NOMO-1 treated with DMSO at 0.1 percent for 48 hours (cell line): ENCODE results near the gene COPS7A.

ENCODE experiments used
- DNase-seq: peaks from one replicate; lab custom pipeline; 2025; ENCODE audit not compliant: unreplicated experiment; lab: John Stamatoyannopoulos, UW

Gene COPS7A

DNA sequence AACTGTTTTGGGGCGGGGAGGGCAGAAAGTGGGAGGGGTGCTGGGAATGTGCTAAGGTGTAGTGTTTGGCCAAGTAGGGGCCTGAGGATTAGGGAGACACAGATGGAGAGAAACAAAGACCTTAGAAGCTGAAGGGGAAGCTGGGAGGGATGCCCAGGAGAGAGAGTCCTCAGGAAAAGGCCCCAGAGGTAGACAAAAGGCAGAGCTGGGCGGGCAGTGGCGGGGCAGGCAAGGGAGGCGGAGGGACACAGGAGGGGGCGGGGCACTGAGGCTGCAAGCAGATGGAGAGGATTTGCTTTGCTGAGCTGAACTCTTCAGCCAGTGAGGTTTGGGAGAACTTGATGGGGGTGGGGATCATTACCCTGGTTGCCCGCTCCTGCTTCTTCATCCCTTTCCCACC, 45.1 kb downstream of the COPS7A start:
- DNase-seq, result no peak

DNA sequence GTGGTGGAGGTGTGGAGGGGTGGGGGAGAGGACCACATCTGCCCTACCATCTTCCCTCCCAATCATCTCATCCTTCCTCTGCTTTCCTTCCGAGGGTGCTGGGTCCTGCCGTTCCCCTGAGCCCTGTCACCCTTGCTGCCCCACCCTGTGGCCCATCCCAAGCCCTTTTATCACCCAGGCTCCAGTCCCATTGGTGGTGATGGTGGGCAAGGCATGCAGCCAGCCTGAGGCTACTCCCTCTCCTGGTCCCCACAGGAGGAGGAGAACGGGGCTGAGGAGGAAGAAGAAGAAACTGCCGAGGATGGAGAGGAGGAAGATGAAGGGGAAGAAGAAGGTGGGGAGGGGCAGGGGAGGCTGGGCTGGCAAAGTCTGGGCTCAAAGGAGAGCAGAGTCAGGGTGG, 45.8 kb downstream of the COPS7A start:
- DNase-seq, result no peak

DNA sequence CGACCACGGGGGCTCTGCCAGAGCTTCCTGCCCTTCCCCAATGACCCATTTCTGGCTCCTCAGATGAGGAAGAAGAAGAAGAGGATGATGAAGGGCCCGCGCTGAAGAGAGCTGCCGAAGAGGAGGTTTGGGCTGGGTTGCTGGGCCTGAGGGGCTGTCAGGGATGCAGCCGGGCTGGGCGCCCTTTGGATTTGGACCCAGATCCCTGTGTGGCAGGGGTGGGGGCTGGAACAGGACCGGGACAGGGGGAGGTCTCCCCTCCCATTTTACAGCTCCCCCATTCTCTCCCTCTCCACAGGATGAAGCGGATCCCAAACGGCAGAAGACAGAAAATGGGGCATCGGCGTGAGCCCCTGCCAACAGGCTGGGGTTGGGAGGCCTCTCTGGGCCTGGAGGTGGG, 46.2 kb downstream of the COPS7A start:
- DNase-seq, result no peak

DNA sequence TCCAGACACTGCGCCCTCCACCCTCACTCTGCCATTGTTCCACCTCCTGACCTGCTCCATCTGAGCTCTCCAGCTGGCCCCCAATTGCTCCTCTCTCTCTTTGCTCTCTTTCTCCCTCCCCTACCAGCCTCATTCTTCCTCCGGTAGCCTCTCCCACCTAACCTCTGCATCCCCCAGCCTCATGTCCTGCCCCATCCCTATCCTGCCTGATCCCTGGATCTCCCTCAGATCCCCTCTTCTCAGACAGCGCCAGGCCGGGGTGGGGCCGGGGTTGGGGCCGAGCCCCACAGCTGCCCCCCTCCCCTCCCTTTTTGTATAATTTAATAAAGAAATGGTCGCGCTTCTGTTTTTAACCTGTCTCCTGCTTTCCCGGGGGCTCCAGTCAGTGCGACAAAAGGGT, 46.8 kb downstream of the COPS7A start:
- DNase-seq, result no peak

DNA sequence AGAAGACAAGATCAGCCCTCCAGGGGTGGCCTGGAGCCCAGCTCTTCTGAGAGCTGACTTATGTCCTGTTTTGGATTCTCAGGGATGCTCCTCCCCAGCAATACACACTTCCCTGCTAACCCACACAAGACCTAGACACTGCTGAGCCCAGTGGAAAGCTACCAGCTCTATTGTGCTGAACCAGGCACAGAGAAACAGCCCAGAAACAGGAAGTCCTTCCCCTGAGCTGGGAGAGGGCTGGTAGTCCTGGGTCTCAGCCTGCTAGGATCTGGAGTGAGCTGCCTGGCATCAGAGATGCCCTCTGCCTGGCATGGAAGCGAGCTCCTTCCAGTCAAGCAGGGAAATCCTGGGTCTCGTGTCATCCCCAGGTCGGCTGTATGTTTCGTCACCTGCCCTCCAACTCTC, 47.2 kb downstream of the COPS7A start:
- DNase-seq, result no peak

DNA sequence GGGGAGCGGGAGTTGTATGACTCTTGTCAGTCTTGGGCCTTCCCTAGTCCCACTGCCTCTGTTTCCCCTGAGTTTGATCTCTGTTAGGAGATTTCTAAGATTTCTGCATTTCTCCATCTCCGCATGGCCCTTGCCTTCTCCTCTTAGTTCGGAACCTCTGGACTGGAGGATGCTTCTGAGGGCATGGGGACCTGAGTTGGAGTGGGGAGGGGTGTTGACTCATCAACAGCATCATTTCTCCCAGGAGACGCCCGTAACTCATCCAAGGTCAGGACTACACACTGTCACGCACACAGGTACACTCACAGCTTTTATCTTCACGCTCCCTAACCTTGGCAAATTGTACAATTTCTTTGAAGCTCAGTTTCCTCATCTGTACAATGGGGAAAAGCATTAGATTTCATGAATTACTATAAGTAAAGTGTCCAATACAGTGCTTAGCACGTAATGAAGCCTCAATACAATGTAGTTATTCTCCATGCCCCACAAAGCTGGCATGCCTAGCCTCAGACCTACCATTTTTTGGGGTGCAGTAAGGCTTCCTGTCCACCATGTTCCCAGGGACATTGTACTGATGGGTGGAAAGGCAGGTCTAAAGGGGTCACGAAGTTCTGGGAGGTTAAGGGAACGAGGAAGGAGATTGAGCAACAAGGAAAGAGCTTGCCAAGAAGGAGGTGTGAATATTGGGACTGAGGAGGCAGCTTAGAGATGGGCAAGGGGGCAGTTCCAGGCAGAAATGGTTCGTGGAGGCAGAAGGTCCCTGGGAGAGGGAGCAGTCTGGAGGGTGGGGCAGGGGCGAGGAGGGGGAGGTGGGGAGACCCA, 47.9 kb downstream of the COPS7A start:
- no peak for DNase-seq

DNA sequence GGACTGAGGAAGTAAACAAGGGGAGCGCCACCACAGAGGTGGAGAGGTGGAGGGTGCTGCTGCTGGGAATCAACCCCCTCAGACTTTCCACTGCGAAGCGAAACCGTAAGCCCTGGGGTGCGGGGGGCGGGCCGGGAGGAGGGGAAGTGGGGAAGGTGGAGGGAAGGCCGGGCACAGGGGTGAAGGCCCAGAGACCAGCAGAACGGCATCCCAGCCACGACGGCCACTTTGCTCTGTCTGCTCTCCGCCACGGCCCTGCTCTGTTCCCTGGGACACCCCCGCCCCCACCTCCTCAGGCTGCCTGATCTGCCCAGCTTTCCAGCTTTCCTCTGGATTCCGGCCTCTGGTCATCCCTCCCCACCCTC, 48.5 kb downstream of the COPS7A start, which contains the start of gene LAG3:
TSS of gene LAG3 (plus strand) at position 190 of the 365 bp plus-strand sequence. CDS start 333 bp downstream, outside the sequence.
- no peak for DNase-seq

DNA sequence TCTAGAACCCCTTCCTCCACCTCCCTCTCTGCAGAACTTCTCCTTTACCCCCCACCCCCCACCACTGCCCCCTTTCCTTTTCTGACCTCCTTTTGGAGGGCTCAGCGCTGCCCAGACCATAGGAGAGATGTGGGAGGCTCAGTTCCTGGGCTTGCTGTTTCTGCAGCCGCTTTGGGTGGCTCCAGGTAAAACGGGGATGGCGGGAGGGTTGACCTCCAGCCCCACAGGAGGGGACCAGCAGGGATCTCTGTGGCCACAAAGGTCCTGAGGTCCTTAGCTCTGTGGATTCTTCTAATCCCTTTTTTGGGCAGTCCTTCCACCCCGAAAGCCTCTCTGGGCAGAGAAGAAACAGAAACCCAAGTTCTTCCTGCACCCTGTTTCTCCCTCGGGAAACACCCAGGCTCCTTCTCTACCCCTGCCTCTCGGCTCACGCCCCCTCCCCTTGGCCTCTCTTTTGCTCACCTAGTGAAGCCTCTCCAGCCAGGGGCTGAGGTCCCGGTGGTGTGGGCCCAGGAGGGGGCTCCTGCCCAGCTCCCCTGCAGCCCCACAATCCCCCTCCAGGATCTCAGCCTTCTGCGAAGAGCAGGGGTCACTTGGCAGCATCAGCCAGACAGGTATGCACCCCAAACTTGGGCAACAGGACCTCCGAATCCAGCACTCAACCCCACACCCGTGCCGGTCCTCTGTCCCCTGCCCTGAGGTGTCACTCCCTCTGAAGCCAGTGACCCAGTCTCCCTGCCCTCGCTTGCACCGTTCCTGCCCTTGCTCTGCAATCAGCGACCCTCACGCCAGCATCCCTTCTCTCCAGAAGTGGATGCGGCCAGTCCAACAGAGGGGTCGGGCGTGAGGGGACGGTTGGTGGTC, 49.1 kb downstream of the COPS7A start:
- DNase-seq, result no peak

DNA sequence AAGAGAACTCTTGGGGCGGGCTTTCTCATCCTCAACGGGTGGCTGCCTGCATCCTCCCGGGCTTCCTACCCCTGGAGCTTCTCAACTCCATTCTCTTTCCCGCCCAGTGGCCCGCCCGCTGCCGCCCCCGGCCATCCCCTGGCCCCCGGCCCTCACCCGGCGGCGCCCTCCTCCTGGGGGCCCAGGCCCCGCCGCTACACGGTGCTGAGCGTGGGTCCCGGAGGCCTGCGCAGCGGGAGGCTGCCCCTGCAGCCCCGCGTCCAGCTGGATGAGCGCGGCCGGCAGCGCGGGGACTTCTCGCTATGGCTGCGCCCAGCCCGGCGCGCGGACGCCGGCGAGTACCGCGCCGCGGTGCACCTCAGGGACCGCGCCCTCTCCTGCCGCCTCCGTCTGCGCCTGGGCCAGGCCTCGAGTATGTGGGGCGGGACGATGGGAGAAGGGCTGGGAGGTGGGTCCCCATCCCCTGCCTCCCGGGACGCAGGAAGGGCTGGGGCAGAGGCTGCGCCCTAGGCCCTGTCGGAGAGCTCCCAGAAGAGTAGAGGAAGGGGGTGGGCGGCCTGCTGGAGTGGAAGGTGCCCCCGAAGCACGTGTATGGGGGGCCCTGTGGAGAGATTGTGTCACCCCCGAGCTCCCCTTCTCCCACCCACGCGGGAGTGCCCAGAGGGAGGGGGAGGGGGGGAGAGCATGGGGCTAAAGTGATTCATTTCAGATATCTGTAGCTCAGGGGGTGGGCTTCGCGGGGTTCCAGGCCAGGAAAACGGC, 49.9 kb downstream of the COPS7A start:
- no peak for DNase-seq

DNA sequence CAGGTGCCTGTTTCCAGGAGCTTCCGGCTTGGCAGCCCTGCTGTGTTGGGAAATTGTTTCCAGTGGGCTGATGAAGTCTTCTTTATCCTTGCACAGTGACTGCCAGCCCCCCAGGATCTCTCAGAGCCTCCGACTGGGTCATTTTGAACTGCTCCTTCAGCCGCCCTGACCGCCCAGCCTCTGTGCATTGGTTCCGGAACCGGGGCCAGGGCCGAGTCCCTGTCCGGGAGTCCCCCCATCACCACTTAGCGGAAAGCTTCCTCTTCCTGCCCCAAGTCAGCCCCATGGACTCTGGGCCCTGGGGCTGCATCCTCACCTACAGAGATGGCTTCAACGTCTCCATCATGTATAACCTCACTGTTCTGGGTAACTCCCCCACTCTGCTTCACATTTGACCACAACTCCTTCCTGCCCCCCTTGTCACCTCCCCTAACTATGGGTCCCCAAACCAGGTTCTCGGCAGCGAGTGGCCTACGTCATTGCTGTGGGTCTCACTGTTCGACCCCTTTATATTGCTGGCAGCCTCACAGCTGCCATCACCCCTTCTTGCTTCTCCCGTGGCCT, 50.7 kb downstream of the COPS7A start:
- DNase-seq, result no peak

DNA sequence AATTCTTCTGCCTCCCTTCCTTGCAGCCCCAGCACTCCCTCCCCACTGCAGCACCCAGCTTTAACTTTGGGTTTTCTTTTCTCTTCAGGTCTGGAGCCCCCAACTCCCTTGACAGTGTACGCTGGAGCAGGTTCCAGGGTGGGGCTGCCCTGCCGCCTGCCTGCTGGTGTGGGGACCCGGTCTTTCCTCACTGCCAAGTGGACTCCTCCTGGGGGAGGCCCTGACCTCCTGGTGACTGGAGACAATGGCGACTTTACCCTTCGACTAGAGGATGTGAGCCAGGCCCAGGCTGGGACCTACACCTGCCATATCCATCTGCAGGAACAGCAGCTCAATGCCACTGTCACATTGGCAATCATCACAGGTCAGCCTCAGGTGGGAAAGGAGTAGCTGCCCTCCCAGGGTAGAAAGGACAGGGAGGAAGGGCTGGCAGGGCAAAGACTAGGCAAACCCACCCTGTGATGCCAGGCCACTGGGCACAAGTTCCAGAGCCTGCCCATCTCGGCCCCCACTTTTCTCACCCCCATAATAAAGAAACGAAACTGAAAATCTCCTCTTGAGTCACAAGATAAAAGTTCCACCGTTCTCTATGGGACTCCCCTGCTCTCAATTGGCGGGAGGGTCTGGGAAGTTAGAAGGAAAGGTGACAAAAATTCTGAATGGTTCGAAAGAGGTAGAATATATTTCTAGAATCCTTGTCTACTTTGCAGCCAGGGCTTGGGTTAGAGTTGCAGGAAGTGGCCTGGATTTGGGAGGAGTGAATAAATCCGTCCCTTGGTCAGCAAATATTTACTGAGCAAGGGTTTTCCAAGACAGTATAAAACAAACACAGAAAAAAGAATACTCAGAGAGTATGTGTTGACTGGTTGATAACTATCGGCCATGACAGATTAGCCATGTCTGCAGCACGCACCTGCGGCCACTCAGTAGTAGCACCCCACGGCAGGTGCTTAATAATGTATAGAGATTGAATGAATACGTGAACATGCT, 51.6 kb downstream of the COPS7A start:
- DNase-seq, result no peak

DNA sequence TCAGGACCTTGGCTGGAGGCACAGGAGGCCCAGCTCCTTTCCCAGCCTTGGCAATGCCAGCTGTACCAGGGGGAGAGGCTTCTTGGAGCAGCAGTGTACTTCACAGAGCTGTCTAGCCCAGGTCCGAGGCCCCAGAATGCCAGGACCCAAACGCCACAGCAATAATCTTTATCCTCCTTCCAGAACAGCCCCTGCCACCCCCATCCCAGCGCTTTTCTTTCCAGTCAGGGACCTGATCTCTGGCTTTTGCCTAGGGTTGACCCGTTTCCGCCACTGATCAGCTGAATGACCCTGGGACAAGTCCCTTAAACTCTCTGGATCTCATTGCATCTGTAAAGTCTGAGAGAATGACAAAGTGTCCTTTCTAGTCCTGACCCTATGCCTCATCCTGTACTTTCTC, 53.5 kb downstream of the COPS7A start:
- DNase-seq, result no peak

DNA sequence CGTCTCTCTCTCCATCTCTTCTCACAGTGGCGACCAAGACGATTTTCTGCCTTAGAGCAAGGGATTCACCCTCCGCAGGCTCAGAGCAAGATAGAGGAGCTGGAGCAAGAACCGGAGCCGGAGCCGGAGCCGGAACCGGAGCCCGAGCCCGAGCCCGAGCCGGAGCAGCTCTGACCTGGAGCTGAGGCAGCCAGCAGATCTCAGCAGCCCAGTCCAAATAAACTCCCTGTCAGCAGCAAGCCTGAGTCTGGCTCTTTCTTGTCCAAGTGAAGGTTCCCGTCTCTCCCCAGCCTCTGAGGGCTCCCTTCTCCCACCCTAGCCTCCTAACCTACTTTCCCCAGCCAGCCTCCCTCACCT, 54.3 kb downstream of the COPS7A start:
- DNase-seq, result no peak

DNA sequence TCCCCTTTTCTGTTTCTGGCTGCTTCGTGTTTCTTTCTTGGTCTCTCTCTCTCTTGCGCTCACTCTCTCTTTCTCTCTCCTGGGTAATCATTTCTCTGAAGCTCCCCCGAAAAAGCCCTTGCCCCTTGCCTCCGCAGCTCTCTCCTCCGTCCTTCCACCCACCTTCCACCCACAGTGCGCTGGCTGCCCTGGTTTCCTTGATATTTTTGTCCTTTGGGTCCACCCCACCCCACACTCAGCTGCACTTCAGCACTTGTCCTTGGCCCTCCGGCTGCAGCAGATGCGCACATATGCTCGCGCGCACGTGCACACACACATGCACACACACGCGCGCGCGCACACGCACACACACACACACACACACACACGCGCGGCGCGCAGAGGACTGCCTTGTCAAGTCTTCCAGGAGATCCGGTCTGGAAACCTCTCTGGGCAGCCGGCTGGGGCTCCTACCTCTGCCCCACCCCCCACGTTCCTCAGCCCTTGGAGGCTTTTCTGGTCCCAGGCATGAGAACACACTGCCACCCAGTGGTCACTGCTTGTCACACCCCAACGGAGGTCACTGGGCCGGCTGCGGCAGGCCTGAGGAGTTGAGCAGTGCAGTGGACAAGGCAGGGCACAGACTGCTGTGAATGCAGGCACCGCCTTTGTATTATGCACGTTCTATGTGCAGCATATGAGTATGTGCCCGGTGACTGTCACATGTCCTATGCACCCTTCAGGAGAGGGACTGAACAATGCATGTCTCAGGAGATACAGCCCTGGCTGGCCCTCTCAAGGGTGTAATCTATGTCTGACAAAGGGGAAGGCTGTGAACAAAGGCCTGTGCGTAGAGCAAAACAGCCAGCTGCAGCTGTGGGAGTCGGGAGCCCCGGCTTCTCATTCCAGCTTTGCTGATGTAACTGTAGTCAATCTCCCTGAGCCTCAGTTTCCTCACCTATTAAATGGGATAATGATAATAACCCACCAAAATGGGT, 55.0 kb downstream of the COPS7A start:
- peak; percentile 82 for DNase-seq

DNA sequence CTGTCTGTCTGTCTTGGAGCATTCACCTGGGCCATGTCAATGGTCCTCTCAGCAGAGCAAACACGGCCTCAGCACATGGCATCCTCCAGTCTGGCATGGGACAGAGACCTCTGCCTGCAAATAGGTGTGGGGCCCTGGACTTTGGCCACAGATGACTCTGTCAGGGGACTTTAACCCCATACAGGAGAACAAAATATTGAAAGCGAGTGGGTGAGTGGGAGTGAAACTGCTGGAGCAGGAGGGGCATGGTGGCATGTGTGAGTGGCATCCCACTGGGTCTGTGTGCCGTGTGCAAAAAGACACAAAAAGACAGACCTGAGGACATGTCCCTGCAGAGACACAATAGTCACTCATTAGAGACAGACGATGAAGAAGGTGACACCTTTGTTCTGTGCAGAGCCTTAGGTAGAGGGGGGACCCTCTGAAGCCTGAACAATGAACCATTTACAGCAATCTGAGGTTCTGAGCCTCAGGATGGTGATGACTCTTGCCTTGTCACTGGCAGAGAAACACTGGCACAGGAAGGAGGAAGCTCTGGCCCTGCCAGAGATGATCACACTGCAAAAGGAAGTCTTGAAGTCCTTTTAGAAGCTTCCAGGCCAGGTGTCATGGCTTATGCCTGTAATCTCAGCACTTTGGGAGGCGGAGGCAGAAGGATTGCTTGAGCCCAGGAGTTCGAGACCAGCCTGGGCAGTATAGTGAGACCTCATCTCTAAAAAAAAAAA, 56.0 kb downstream of the COPS7A start:
- DNase-seq, result no peak

DNA sequence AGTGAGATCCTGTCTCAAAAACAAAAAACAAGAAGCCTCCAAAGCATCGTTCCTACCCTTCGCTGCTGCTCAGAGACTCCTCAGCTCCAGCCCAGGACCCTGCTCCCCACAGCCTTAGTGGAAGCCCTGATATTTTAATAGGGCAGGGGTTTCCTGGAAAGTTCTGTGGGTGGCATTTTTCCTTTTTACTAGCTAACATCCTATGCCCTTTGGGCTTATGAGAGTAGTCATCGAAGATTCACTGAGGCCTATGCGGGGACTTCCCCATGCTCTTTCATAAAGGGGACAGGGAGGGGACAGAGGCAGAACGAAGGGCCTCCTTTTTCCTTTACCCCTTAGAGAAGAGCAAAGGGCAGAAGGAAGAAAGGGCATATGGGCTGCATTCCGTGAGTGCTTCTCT, 56.7 kb downstream of the COPS7A start:
- no peak for DNase-seq
